Measurements from ENCODE around the gene PRR15.

- TF ChIP-seq CTCF (IDR thresholded peaks at IDR 0.05; ENCODE audit: poor library complexity, severe bottlenecking) (no peak), RAD21 (conservative IDR thresholded peaks at IDR 0.05) (no peak), EZH2 (IDR thresholded peaks at IDR 0.05; ENCODE audit: borderline replicate concordance, insufficient read depth, low read length, poor library complexity, severe bottlenecking) (no peak), REST (IDR thresholded peaks at IDR 0.05; ENCODE audit: borderline replicate concordance) (no peak), EP300 (conservative IDR thresholded peaks at IDR 0.05; ENCODE audit: poor library complexity, severe bottlenecking) (no peak)
Measured at GRCh38 chr7:29614229-29614628, 50.6 kb downstream of the PRR15 start.

Data from neural cell (in vitro differentiated cells).